HG03378 (cell line): ENCODE results near the gene LANCL1.
"Not testable (repeated sequence)": the region's sequence is repeated elsewhere in the genome, so short reads cannot be mapped to it uniquely, and the experiment has no call there.

Experiments
- ATAC-seq: cut with Tn5 transposase; IDR thresholded peaks from one replicate; pipeline ENCODE4 v1.9.1; 2021; ENCODE audit warnings: mild to moderate bottlenecking, moderate library complexity; ENCODE audit not compliant: unreplicated experiment

LANCL1 gene

GRCh38 chr2:210460322-210461227 lies 16.0 kb downstream of the LANCL1 start:
- ATAC-seq, result peak; percentile 39

GRCh38 chr2:210459880-210460279 lies 16.7 kb downstream of the LANCL1 start:
- no peak for ATAC-seq

DNA sequence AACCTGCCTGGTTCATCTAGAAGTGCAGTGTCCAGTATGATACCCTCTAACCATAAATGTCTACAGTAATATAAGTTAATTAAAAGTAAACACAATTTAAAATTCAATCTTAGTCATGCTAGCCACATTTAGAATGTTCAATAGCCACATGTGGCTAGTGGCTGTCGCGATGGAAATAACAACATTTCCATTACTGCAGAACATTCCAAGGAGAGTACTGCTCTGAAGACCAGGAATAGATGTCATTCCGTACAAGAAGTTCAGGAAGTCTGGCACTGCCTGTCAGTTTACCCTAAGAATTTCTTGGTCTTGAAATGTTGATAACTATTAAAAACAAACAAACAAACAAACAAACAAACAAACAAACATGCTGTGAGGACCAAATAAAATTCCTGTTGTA lies 17.2 kb downstream of the LANCL1 start:
- no peak for ATAC-seq

GRCh38 chr2:210458395-210458794 lies 18.2 kb downstream of the LANCL1 start:
- ATAC-seq, result no peak

DNA sequence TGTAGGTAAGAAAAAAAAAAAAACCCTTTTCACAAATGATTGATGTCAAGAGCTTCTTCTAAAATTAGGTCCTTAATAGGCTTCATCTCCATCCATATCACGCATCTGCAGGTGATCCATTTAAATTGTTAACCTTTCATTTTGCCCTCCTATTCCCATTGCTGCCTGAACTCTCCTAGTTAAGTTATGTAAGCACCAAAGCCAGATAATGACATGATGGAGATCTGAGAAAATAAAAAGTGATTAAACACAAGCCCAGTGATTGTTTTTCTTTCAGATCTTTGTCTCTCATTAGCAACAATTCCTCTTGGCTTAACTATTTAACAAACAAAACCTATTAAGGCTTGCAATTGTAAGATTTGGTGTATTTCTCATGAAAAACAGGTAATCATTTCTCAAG lies 20.0 kb downstream of the LANCL1 start:
- no peak for ATAC-seq

GRCh38 chr2:210454336-210454735 lies 22.2 kb downstream of the LANCL1 start:
- ATAC-seq, result no peak

GRCh38 chr2:210452194-210452593 lies 24.4 kb downstream of the LANCL1 start:
- ATAC-seq, result no peak

GRCh38 chr2:210450942-210451341 lies 25.6 kb downstream of the LANCL1 start:
- not testable (repeated sequence) for ATAC-seq

- ATAC-seq, result no peak
These were observed 30.8 kb downstream of the LANCL1 start for GRCh38 chr2:210445732-210446131.

DNA sequence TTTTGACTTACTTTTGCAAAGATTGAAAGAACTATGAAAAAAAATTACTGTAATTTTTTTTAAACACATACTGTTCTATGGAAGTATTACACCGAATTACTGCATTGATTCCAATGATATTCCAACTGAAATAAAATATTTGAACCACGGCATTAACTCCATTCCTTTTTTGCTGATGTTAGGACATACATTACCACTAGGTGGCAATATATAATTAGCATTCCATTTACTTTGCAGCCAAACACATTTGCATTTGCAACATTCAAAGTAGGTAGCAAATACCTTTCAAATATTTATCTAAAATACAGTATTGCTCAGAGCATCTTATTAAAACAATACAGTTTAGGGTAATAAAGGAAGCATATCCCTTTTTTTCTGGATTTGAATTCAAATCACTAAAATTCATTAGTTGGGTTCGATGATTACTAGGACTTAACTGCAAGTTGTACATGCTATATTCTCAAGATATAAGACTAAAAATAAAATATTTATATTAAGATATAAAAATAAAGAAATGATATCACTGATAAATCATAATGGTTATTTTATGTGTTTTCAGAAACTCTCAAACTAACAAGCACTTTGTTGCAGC lies 31.3 kb downstream of the LANCL1 start:
- ATAC-seq, result peak; percentile 76

DNA sequence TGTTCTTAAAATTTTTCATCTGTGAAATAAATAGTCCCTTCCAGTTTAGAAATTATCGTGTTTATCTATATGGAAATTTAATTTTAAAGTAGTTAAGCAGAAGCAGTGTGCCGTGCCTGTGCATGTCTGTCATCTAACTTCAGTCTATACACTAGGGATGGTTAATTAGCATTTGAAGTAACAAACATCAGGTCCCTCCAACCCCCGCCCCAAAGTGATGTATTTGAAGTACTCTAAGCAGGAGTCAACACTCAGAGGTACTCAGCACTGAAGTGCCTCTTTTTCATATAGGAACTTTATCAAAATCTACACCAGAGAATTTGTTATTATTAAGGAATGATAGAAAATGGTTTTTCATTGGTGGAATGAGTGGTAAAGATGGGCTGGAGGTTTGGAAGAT lies 33.0 kb downstream of the LANCL1 start:
- no peak for ATAC-seq

DNA sequence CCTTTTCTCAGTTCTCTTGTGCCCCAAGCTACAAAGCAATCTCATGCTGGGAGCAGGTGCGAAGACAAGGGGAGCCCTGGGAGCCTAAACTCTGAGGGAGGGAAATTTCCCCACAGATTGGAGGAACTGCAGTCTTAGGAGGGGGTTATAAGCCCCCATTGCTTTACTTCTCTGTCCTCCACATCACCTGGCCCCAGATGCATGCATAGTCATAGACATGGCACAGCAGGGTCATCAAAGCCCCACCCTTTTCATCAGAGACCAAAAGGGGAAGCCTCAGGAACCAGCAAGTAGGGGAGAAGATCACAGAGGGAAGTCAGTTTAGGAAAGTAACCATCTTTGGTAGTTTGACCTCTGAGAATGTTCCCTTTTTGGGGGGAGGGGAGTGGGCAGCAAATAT lies 33.7 kb downstream of the LANCL1 start:
- no peak for ATAC-seq

GRCh38 chr2:210442457-210442856 lies 34.1 kb downstream of the LANCL1 start:
- peak; percentile 51 for ATAC-seq

DNA sequence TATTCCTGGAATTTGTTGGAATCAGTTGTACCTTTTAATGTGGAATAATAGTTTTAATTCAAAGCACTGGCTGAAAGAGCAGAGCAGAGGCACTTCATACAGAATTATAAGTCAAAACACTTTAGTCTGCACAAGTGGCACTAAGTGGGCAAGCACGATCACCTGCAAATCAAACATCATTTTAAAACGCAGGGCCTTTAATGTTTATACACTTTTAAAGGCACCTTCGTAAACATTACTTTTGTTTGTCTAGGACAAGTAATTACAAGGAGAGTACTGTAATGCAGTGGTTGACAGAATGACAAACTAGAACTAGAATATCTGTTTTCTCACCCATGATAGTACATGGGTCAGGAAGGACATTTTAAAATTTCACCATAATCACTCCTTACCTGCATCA lies 36.4 kb downstream of the LANCL1 start:
- no peak for ATAC-seq

DNA sequence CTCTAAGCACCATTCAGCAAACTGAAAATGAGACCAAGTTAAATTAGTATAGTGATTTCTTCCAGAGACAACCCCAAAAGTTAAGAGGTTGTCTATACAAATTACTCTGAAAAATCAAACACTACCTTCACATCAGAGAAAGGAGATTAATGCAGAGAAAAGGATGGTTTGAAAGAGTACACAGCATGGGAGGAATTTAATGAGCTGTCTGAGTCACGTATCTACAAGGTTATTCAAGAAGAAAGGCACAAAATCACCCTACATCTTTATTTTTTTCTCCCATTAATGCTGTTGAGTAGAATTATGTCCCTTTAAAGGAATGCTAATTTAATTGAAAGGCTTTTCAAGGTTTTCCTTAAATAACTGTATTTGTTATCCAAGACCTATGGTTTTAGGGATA lies 41.1 kb downstream of the LANCL1 start:
- no peak for ATAC-seq

GRCh38 chr2:210432633-210433032 lies 43.9 kb downstream of the LANCL1 start:
- ATAC-seq, result no peak

GRCh38 chr2:210429403-210430137 lies 47.0 kb downstream of the LANCL1 start:
- no peak for ATAC-seq

- no peak for ATAC-seq
These were observed 48.0 kb downstream of the LANCL1 start for GRCh38 chr2:210428393-210429179.

DNA sequence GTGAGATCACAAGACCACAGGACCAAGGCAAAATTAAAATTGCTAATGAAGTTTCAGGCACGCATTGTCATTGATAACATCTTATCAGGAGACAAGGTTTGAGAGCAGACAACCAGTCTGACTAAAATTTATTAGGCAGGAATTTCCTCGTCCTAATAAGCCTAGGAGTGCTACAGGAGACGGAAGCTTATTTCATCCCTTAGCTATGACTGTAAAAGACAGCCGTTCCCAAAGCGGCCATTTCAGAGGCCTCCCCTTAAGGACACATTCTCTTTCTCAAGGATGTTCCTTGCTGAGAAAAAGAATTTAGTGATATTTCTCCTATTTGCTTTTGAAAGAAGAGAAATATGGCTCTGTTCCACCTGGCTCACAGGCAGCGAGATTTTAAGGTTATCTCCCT lies 49.2 kb downstream of the LANCL1 start:
- ATAC-seq, result not testable (repeated sequence)

DNA sequence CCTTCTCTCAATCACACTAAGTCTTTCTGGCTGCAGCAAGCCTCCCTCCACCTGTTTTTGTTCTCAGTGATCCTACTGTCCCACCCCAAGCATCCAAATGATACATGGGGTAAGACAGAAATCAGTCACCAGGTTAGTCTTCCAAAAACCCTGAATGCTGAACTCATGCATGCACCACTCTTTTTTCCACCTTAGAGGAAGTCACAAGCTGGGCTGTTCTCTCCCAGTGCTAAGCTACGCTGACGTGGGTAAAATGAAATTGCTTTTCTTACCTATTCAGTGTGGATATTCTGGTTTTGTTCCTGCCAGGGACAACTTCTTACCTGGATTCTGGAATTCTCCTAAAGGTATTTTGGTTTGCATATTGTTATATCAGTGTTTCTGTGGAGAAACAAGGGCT lies 54.2 kb downstream of the LANCL1 start:
- ATAC-seq, result no peak

DNA sequence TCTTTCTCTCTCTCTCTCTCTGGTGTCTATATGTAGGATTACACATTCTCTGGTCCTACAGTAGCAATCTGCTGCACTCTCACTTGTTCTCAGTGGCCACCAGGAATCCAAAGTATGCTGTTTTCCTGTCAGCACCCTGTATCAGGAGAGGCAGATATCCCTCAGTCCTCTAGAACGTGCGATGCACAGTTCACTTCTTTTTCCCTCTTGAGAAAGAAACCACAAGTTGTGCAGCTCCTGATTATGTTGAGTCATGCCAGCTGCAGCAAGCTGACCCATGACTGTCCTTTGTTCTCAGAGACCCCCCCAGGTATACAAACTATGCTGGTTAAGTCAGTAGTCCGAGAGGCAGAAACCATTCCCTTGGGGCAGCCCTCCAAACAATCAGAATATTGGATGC lies 54.6 kb downstream of the LANCL1 start:
- no peak for ATAC-seq
